Hepatocyte (in vitro differentiated cells): Measurements from ENCODE around the gene ZBTB16.

Experiments
- EZH2 ChIP-seq: fragments of 200-600 bp; sonication (generic); IDR thresholded peaks from 2 replicates; pipeline ENCODE4 v1.6.1; 2016; ENCODE audit warnings: antibody characterized with exemption, mild to moderate bottlenecking, borderline replicate concordance
- TF ChIP-seq, protein P1 (sequence below): fragments of 200-600 bp; sonication (generic); IDR thresholded peaks from 2 replicates; pipeline ENCODE4 v1.5.1; 2016; ENCODE audit warnings: antibody characterized with exemption, mild to moderate bottlenecking; ENCODE audit not compliant: poor library complexity

DNA sequence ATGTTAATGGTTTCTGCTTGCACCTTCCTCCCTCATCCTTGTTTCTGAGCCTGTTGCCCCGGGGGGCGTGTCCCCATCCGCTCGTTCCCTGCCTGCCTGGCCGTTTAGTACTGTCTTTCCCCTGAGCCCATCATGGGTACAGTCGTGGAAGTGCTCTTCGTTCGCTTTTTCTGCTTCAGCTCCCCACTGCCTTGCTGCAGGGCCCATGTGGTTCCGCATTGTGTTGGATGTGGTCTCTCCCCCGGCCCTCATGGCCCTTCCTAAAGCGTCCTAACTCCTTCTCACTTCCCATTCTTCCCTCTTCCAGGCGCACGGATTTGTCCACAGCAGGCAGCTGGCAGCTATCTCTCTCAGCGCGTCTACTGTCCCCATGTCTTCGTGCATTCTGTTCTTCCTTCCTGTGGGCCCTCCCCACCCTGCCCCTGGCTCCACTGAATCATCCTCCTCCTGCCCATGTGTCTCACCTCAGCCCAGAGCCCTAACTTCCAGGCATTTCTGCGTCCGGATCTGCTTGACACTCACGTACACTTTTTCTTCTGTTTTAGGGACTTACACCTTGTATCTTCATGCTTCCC is 98.1 kb downstream of the ZBTB16 start:
- no peak for TF ChIP-seq EZH2
- TF ChIP-seq, protein P1, sequence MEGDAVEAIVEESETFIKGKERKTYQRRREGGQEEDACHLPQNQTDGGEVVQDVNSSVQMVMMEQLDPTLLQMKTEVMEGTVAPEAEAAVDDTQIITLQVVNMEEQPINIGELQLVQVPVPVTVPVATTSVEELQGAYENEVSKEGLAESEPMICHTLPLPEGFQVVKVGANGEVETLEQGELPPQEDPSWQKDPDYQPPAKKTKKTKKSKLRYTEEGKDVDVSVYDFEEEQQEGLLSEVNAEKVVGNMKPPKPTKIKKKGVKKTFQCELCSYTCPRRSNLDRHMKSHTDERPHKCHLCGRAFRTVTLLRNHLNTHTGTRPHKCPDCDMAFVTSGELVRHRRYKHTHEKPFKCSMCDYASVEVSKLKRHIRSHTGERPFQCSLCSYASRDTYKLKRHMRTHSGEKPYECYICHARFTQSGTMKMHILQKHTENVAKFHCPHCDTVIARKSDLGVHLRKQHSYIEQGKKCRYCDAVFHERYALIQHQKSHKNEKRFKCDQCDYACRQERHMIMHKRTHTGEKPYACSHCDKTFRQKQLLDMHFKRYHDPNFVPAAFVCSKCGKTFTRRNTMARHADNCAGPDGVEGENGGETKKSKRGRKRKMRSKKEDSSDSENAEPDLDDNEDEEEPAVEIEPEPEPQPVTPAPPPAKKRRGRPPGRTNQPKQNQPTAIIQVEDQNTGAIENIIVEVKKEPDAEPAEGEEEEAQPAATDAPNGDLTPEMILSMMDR: no peak
